GM12878 (cell line): Measurements from ENCODE around the gene PRKCI.

Experiments
- BCL3 ChIP-seq: IDR thresholded peaks from 2 replicates; pipeline ENCODE4 v1.6.1; 2011; ENCODE audit warnings: borderline replicate concordance, low read depth, mild to moderate bottlenecking, moderate library complexity, low read length; ENCODE audit not compliant: insufficient read depth, poor library complexity, severe bottlenecking
- CREB1 ChIP-seq: IDR thresholded peaks from 2 replicates; pipeline ENCODE4 v1.6.1; 2012; ENCODE audit warnings: low read depth, mild to moderate bottlenecking, inconsistent platforms
- CTCF ChIP-seq, 3 experiments: IDR thresholded peaks in 2 of 3; conservative IDR thresholded peaks in 1 of 3; 2 replicates each; pipeline ENCODE4 v1.5.1; 2011; ENCODE audit warnings: low read depth in 3 of 3, low read length in 3 of 3, mild to moderate bottlenecking in 3 of 3, control low read depth in 2 of 3, moderate library complexity in 2 of 3, inconsistent platforms in 1 of 3, mixed read lengths in 1 of 3; ENCODE audit not compliant: control insufficient read depth in 2 of 3, insufficient read depth in 1 of 3; ENCODE audit errors: extremely low read depth in 1 of 3
- FOS ChIP-seq: IDR thresholded peaks from 3 replicates; pipeline ENCODE4 v1.6.1; 2011; ENCODE audit warnings: borderline replicate concordance; ENCODE audit not compliant: insufficient read length; ENCODE audit errors: extremely low read depth
- JUND ChIP-seq: IDR thresholded peaks from 2 replicates; pipeline ENCODE4 v1.6.1; 2012; ENCODE audit warnings: low read depth, mild to moderate bottlenecking, low read length, improper control_type of control experiment, moderate library complexity
- MEF2A ChIP-seq: IDR thresholded peaks from 2 replicates; pipeline ENCODE4 v1.6.1; 2011; ENCODE audit warnings: low read depth, mild to moderate bottlenecking, low read length, moderate library complexity; ENCODE audit not compliant: insufficient read depth
- MTA3 ChIP-seq: IDR thresholded peaks from 2 replicates; pipeline ENCODE4 v1.6.1; 2012; ENCODE audit warnings: low read length, inconsistent platforms, borderline replicate concordance
- POLR2A ChIP-seq: IDR thresholded peaks from 2 replicates; pipeline ENCODE4 v1.6.1; 2011; ENCODE audit warnings: low read depth, mild to moderate bottlenecking, low read length
- RCOR1 ChIP-seq: conservative IDR thresholded peaks from 2 replicates; pipeline ENCODE4 v1.6.1; 2012; ENCODE audit warnings: low read depth, low read length, improper control_type of control experiment
- RUNX3 ChIP-seq: IDR thresholded peaks from 2 replicates; pipeline ENCODE4 v1.6.1; 2012; ENCODE audit warnings: low read length, inconsistent platforms
- SMARCA5 ChIP-seq: fragments of 450-650 bp; IDR thresholded peaks from 2 replicates; pipeline ENCODE4 v1.6.1; 2017; ENCODE audit warnings: mild to moderate bottlenecking
- SREBF1 ChIP-seq: IDR thresholded peaks from 2 replicates; pipeline ENCODE4 v1.6.1; 2012; ENCODE audit warnings: mild to moderate bottlenecking, low read length
- ZNF24 ChIP-seq: fragments of 450-650 bp; IDR thresholded peaks from 2 replicates; pipeline ENCODE4 v1.6.1; 2017; ENCODE audit warnings: antibody characterized with exemption, mild to moderate bottlenecking

- TF ChIP-seq CTCF (IDR thresholded peaks at IDR 0.05 in 2 of 3, conservative IDR thresholded peaks at IDR 0.05 in 1 of 3; ENCODE audit: control insufficient read depth in 2 of 3, extremely low read depth in 1 of 3, insufficient read depth in 1 of 3, low read depth in 3 of 3, low read length in 3 of 3): 0 out of 6 replicates have a peak, but pooled peaks of 1 of the 3 experiments have one; percentile 17
- TF ChIP-seq SMARCA5: no peak
- TF ChIP-seq FOS: no peak
- TF ChIP-seq SREBF1: 0 out of 2 replicates have a peak, but pooled peaks have one; percentile 5
- TF ChIP-seq RUNX3: peak; percentile 52; the same call in 1 of the 2 replicates
- peak; percentile 79 for TF ChIP-seq POLR2A
- TF ChIP-seq JUND: no peak
- TF ChIP-seq ZNF24: no peak
- TF ChIP-seq BCL3: no peak
- no peak for TF ChIP-seq MEF2A
- no peak for TF ChIP-seq MTA3
- TF ChIP-seq CREB1: peak; percentile 73
- no peak for TF ChIP-seq RCOR1
These were observed 41.0 kb upstream of the PRKCI start, which contains the start of gene PHC3 for GRCh38 chr3:170180908-170181885.
